22Rv1 (cell line): ENCODE measurements around the gene FOCAD.

Experiments used
- H3K27ac ChIP-seq: fragments of 450-650 bp; 2 replicates; pipeline ENCODE4 v1.5.1; 2017
- CTCF ChIP-seq: fragments of 450-650 bp; IDR thresholded peaks from 2 replicates; pipeline ENCODE4 v1.5.1; 2017; ENCODE audit warnings: mild to moderate bottlenecking
- ZFX ChIP-seq: fragments of 450-650 bp; IDR thresholded peaks from 2 replicates; pipeline ENCODE4 v1.6.1; 2017; ENCODE audit warnings: antibody characterized with exemption, borderline replicate concordance

The FOCAD gene

GRCh38 chr9:20978249-20978648 is 294.2 kb downstream of the FOCAD start:
- TF ChIP-seq CTCF = no peak
- TF ChIP-seq ZFX = no peak

GRCh38 chr9:20980832-20981455 is 296.9 kb downstream of the FOCAD start:
- H3K27ac ChIP-seq = no peak overlapping the region
- TF ChIP-seq CTCF (no peak), ZFX (no peak)

More at GRCh38 chr9:20978249-20978648, 294.2 kb downstream of the FOCAD start:
- no peak overlapping the region for H3K27ac ChIP-seq

DNA sequence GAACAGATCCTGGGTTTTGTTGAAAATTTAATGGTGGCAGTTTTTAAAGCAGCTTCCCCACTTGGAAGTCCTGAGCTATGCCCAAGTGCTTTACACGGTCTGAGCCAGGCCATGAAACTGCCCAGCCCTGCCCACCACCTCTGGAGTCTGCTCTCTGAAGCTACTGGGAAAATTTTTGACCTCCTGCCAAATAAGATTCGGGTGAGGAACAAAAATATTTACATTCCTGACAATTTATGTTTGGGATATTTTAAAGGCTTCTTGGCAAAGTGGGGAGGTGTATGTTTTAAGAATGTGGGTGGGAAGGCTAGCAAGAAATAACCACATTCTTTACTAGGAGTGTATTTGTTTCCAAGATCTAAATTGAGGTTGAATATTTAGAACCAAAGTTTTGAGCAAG is 297.4 kb downstream of the FOCAD start:
- no peak overlapping the region for H3K27ac ChIP-seq
- TF ChIP-seq ZFX = no peak
- no peak for TF ChIP-seq CTCF

DNA sequence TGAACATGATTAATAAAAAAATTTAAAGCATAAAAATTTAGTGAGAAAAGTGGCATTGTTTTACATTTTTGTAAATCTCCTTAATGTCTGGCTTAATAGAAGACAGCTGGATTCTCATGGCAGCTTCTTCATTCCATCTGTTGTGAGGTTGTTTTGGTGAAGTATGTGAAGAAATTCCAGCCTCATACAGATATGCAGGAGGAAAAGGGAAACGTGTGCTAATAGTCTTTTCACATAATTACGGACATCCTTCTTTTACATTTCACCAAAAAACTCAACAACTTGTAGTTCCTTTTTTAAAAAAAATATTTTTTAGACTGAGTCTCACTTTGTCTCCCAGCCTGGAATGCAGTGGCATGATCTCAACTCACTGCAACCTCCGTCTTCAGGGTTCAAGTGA is 300.4 kb downstream of the FOCAD start:
- H3K27ac ChIP-seq = no peak overlapping the region
- no peak for TF ChIP-seq ZFX
- no peak for TF ChIP-seq CTCF

DNA sequence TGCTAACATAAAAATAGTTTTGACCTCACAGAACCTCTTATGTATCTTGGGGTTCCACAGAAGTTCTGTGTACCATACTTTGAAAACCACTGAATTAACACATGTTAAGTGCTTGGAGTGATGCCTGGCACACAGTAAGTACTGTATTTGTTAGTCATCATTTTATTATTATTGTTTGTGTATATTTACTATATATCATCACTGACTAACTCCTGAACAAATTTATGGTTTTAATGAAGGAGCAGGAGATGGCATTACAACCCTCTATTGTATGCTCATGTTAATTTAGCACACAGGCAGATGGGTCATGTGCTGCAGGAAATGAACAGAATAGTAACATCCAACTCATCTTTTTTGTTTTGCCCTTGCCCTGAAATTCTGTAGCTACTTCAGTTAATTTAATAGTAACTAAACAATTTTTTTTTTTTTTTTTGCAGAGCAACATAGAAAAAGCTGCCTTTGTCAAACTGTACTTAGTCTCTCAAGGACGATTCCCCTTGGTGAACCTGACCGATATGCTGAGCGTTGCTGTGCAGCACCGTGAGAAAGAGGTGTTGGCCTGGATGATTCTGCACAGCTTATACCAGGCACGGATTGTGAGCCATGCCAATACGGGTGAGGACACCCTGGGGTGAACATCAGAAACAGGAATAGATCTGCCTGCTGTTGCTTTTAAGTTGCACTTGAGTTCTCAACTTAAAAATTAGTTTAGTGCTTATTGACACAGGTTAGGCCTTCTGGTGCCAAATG is 302.0 kb downstream of the FOCAD start:
- H3K27ac ChIP-seq = no peak overlapping the region
- TF ChIP-seq ZFX = no peak

- no peak for TF ChIP-seq CTCF
- no peak for TF ChIP-seq ZFX
- H3K27ac ChIP-seq = no peak overlapping the region
These were observed 303.5 kb downstream of the FOCAD start for GRCh38 chr9:20987521-20987920.

DNA sequence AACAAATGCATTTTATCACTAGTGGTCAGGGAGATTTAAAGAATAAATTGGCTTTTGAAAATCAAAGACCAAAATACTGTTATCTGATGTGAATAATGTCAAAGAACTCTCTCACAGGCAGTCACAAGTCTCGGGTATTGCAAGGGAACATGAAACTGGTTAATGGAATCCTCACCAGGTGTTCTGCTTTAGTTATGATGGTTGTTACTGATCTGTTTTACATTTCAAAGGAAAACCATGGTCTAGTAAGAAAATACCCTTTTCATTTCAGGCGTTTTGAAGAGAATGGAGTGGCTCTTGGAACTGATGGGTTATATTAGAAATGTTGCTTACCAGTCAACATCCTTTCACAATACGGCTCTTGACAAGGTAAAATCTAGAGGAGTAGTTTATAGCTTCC is 304.0 kb downstream of the FOCAD start:
- no peak for TF ChIP-seq ZFX
- no peak for TF ChIP-seq CTCF
- H3K27ac ChIP-seq = no peak overlapping the region
